ENCODE measurements around the gene ADCYAP1R1.

The ADCYAP1R1 gene

DNA sequence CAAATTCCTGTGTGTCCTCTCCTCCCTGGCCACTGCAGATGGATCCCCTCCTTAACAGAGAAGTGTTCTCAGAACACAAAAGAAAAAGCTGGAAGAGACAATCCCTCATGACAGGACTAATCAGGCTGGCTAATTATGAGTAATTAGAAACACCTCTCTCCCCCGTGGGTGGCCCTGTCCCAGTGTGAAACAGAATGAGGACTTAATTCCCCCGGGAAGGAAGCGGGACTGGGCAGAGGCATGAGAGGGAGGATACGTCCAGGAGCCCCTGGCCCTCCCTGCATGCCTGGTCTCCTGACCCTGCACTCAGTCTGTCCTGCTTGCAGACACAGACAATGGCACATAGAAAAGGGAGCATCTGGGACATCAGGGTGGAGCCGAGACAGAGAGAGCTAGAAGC, 7.6 kb upstream of the ADCYAP1R1 start:
- DNase-seq: no peak

DNA sequence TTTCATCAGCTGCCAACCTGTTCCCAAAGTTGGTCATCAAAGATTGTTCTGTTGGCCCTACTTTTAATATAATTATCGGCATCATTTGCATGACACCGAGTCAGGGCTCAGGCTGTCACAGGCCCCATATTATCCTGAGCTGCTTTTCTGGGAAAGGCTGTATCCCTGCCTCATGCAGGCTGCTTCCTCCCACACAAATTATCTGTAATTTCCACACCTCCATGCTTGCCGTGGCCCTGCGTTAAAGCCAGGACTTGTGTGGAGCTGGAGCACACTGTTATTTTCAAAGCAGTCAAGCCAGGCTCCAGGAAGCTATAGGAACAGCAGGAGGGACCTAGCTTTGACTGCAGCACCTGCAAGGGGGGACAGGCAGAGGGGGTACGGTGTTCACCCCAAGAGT, 5.4 kb upstream of the ADCYAP1R1 start:
- DNase-seq: no peak

DNA sequence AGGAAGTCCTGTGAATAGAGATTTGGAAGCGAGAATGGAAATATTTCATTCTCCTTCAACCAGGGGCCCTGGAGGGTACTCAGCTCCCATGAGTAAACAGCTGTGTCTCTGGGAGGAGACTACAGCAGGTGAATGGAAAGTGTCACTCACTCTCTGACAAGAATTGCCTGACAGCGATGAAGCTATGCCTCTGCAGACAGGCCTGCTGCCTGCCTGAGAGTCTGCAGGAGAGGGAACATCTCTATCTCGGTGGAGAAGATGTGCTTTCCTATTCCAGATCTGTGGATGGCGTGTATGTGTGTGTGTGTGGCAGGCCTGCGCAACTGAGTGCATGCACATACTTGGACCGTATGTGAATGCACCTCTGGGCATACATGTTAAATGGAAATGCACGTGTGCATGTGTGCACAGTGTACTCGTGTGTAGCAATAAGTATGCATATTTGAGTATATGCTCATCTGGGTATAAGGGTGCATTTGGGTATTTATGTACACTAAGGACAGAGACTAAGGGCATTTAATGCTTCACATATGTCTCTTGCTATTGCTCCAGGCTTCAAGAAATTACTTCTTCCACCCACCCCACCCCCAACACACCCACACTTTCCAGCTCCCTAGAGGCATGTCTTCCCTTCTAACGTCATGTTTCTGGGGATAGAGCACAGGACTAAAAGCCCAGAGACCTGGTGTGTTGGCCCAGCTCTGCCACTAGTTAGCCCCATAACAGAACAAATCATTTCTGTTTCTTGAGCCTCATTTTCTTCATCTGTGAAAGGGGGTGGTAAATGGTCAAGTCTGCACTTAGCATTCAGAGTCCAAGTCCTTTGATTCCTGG, 4.6 kb upstream of the ADCYAP1R1 start:
- DNase-seq: no peak

DNA sequence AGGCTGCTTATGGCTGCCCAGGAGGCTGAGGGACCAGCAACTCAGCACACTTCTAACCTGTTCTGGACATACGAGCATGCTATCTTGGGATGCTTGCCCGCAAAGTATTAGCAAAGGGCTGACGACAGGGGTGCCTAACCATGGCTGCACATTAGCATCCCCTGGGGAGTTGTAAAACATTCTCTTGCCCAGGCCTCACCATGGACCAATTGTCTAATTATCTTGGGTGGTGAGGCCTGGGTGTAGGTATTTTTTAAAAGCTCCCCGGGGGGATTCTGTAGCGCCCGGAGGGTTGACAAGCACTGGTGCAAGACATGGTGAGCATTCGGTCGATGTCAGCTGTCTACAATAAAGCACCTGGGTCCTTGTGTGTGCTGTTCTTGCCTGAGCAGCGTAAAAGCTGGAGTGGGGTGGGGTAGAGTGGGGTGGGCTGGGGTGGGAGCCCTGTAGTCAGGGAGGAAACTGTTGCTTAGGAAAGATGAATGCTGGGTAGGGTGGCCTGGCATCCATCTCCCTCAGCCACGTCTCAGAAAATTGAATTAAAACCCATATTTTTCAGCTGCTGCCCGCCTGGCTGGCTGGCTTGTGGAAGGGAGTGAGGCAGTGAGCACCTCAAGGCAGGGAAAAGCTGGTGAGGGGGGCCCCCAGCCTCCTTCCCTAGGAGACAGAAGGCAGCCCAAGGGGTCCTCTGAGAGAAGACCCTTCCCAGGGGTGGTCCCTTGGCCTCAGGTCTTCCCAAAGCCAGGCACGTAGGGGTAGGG, 2.9 kb upstream of the ADCYAP1R1 start:
- DNase-seq: no peak

DNA sequence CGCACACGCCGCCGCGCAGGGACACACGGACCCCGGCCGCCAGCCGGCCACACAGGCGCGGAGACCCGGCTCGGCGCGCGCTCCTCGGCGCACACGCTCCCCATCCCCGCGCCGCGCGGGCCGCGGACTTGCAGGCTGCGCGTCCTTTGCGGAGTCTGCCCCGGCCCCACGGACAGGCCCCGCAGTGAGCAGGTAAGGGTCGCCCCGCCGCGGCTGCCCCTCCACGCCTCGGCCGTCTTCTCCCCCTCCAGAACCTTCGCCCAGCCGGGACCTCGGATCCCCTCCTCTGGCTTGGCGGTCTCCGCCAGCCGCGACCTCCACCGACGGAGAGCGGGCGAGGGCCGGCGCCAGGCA, 356 bp downstream of the ADCYAP1R1 start:
- no peak for DNase-seq

DNA sequence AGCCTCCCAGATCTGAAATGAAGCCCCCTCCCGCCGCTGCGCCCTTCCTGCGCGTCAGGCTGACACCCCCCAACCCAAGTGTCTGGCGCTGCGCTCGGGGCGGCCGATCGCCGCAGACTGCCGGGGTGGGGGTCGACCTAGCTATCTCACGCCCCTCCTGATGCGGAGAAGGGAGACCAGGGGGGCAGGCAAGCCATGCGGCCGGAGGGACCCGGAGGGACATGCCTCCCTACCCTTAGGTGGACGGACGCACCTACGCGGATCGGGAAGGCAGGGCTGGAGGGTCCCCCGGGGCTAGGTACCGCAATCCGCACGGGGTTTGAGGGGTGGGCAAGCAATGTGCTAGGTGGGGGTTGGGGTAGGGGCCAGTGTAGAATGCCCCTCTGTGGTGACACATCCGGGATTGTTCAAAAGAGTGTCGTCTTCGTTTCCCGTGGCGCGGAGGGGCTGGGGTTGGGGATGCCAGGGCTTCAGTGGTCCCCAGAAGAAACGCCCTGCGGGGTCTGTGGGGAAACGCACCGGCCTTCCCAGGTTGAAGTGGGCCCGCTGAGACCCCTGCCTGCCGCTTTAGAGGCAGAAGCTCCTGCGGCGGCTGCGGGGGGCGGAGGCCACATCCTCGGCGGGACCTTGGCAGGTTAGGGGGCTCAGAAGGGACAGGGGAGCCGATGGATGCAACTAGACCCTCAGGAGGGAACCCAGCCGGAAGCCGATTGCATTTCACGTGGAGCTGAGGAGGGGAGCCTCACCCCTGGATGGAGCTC, 913 bp downstream of the ADCYAP1R1 start:
- no peak for DNase-seq

DNA sequence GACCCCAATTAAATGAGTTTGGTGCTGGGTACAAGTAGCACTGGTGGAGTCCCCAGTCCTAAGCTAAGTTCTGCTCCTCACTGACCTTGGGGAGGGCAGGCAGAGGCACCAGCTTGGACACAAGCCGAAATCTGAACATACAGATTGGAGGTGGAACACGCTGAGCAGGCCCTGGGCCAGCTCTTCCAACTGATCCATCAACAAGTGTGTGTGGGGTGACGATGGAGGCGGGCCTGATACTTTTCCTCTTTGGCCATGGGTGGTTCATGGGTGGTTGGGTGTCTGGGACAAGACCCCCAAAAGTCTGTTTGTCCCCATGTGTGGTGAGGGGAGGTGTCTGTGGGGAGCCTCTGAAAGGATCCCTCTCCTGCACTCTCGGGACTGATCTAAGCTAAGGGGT, 1.9 kb downstream of the ADCYAP1R1 start:
- DNase-seq: no peak

DNA sequence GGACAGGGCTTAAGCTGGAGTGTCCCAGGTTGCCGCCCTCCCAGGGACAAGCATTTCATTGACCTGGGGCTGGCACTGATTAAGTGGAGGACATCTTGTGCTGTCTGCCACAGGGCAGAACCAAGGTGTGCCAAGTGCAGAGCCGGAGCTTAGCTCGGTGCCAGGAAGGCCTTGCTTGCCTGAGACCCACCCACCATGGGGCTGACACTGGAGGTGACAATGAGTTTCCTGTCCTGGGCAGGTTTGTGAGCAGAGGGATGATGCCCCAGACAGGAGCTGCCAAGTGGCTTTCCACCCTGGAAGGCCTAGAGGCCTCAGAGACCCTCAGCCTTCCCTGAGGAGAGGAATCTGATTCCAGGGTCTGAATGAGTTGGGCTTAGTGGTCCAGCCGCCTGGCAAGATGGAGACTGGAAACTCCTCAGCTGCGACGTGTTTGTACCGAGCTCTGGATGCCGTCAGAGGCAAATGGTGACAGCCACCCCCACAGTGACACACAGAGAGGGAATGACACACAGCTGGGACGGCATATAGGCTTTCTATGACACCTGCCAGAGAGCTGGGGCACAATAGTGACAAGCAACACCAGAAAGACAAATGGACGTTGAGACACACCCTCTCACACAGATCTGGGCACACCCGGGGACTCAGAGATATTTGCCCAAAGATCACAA, 2.6 kb downstream of the ADCYAP1R1 start:
- no peak for DNase-seq

DNA sequence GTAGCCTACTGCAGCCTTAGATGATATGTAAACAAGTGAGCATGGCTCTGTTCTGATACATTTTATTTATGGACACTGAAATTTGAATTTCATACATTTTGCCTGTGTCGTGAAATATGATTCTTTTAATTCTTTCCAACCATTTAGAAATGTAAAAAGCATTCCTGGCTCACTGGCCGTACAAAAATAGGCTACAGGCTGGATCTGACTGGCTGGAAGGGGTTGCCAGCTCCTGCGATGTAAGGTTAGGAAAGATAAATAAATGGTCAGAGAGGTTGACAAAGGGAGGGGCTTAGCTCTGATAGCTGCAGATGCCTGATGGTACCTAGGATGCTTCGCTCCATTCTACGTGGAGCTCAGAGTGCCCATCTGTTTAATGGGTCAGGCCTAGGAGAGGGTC, 3.4 kb downstream of the ADCYAP1R1 start:
- DNase-seq: no peak

DNA sequence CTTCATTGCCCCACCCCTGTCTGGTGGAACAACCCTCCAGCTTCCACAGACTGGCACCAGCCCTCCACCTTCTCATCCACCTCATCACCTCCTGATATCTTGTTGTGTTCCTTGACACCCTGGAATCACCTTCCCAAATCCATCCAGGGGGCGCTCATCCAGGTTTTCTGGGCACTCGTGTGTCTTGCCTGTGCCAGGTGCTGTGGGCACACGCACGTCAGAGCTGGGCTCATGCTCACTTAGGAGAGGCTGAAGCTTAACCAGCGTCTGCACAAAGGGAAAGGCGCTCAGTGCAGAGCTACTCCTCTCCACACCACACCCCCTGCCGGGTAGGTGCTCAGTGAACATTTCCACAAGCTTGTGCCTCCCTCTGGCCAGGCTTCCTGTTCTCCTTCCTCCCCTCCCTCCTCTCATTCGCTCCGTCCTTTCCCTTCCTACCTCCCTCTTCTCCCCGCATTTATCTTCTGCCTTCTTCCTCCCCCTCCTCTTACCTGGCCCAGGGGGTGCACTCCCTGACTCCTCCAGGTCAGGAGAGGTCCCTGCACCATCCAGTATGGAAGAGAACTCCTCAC, 4.8 kb downstream of the ADCYAP1R1 start:
- peak; percentile 19 for DNase-seq

DNA sequence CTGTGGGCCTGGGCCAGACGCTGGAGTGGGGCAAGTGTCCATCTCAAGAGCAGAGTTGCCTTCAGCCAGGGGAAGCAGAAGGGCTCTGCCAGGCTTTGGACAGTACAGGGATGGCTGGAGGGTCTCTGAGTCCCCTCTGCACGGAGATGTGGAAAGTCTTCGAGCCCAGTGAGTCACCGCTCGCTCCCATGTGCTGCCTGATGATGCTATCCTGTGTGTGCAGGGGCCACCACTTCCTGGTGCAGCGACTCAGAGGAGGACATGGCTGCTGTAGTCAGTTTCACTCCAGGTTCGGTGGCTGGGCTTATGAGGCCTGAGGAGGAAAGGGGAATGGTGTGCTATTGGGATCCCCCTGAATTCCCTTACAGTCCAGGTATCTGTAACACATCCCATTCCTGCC, 6.0 kb downstream of the ADCYAP1R1 start:
- no peak for DNase-seq

DNA sequence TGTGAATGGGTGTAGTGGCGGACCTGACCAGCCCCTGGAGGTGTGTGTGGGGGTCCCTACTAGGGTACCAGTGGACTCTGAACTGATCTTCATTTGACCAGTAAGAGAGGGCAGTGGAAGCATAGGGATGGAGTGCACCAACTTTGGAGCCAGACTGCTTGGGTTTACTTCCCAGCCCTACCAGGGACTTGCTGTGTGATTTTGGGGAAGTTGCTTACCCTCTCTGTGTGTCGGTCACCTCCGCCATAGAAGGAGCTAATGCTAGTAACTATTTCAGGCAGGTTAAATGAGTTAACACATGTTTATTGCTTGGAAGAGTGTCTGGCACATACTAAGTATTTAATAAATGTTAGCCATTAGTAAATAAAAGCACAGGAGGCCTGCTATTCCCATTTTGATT, 6.6 kb downstream of the ADCYAP1R1 start:
- DNase-seq: no peak

DNA sequence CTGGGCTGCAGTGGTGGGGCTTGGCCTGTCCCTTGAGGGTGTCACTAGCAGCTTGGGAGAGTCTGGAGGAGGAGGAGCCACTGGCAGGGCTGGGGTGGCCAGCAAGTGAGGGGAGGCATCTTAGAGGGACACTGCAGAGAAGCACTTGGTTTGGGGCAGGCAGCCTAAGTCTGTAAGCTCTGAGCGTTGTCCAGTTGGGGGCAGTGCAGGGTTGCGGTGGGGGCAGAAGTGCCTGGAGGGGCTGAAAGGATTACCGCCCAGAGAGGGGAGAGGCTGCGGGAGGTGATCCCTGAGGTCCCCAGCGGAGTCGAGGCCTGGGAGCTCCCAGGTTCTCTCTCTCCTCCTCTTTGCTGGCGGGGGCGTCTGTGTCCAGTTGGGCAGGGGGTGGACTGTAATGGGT, 7.4 kb downstream of the ADCYAP1R1 start:
- no peak for DNase-seq

DNA sequence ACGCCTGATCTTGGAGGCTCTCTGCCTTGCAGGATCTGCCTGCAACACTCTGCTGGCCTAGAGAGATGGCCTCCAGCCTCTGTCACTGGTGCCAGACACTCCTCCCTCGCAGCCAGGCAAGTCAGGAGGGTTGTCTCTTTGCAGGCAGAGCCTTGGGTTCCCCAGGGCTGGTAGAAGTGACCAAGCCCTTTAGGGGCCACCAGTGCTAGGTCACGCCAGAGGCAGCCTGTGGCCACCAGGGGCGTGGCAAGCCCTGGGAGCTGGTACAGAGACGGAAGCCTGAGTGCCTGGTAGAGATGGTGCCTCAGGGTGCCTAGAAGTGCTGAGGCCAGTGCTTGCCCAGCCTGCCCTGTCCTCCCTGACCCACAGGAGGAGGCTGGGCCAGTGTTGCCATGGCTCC, 9.1 kb downstream of the ADCYAP1R1 start:
- no peak for DNase-seq

DNA sequence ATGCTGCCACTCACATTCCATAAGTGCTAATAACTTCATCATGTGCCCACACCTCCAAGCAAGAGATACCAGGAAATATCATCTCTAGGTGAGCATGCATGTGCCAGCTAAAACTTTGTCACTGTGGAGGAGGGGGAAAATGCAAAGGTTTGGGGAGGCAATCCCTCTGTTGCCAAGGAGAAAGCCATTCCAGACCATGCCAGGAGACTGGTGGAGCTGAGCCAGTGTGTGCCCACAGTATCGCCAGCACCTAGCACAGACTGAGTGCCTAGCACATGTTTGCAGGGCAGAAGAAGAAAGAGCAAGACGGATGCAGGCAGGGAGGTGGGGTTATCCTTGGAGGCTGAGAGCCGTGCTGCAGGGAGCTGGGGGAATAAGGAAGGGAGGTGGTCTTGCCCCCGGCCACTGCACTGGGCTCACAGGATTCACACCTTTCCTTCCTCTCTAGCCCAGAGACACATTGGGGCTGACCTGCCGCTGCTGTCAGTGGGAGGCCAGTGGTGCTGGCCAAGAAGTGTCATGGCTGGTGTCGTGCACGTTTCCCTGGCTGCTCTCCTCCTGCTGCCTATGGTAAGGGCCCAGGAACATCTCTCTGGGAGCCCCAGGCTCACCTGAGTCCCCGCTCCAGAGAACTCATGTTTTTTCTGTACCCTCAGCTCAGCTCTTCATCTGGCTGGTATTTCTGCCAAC, 10.8 kb downstream of the ADCYAP1R1 start:
- no peak for DNase-seq

DNA sequence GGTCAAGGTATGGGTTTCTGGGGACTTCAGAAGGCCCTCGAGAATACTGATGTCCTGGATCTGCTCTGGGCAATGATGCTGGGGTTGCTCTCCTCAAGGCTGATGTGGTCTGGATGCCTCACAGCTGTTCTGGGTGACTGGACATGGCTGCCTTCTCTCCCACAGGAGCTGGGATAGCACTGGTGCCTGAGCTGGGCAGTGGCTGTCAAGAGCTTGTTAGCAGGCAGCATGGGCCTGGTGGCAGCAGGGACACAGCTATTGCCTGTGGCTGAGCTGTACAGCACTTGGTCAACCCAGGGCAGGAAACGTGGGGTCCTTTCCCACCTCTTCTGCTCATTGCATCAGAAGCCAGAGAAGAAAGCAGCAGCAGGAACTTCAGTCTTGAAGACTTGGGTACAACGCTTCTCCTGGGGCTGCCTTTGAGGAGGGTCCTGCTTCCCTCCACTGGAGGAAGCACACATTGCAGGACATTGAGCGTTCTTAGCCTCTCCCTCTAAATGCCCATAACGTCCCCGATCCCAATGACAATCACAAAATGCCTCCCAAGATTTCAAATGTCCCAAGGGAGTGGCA, 13.0 kb downstream of the ADCYAP1R1 start:
- DNase-seq: no peak

DNA sequence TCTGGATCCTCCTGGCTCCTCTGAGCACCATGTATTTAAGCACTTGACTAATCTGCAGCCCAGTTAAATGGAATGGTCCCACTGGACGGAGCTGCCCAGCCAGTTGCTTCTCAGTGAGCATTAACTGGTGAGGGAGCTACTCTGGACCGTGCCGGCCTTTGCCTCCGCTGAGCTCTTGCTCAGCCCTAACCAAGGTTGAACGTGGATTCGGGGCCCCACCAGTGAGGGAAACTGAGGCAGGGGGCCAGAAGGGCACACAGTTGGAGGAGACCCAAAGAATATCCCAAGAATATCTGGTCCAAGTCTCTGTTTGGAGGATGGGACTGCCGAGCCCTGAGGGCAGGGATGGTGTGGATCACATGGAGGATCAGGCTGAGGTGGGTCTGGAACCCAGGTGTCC, 13.7 kb downstream of the ADCYAP1R1 start:
- no peak for DNase-seq

DNA sequence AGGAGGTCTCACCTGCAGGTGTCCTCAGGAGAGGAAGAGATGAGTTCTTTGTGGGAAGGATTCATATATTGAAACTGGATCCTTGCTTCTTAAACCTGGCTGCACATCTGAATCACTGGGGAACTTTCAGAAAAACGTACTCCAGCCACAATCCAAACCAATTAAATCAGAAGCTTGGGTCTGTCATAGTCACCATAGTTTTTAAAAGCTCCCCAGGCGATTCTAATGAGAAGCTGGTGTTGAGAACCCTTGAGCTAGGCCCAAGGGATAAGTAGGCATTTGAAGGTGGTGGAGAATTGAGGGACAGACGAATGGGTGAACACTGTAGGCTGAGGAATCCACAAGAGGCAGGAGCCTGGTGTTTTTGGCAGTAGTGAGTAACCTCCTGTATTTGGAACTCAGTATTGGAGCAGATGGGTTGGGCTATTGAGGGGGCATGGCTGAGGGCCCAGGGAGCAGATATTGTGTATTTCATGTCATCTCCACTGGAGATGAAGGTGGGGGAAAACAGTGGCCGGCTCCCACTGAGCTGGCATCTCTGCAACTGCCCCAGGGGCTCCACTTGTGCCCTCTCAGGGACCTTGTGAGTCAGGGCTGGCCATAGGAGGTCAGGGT, 14.5 kb downstream of the ADCYAP1R1 start:
- peak; percentile 41 for DNase-seq

DNA sequence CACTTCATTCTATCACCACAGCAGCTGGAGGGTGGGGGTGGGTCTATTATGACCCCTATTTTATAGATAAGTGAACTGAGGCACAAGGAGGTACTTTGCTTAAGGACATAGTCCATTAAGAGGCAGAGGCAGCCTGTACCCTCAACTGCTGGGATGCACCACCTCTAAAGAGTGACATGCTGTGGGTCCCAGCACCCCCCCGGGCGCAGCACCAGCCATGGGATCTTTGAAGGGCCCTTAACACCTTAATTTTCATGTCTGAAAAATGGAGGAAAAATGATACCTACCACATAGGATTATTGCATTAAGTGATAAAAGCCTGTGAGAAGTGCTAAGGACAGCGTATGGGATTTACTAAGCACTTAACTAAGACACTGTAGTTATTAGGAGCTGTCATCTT, 15.4 kb downstream of the ADCYAP1R1 start:
- DNase-seq: no peak

DNA sequence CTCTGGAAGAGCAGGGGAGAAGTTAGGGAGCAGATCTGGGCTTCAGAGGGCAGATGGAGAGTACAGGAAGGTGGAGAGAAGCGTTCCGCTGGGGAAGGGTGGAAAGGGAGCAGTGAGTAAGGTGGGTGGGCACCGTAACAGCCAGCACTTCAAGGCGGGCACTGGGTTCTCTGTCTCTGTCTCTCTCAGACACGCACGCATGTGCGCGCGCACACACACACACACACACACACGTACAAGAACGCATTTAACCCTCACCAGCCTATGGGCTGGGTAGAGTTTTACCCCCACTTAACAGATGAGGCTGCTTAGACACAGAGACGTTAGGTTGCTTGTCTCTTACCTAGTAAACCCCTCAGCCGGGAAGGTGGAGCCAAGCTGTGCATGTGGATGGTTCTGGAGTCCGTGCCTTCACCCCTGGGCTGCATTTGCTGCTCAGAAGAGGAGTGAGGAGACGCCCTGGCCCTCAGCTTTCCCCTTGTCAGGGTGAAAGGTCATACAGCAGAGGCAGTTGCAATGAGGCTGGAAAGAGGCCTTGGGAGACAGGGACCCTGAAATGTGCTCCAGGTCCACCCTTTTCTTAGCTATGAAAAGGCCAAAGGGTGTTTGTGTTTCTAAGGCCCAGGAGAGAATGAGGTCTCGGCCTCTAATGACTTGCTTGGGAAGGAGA, 16.0 kb downstream of the ADCYAP1R1 start:
- DNase-seq: no peak

Measured in NCI-H1694 (cell line).